G401 (cell line): ENCODE measurements around the gene CCDC190. TPM values are rescaled to one million over a fixed set of nuclear protein-coding genes. Genes with fewer than 3 reads are reported as not detected.

Source experiments
- DNase-seq: peaks from one replicate; pipeline ENCODE4 v3.0.0-alpha.2; 2015; ENCODE audit warnings: low spot score
- in situ Hi-C: cut with HindIII; loops from 2 replicates; pipeline ENCODE4 v1.10.0; 2016; ENCODE audit warnings: low sequenced_read_pairs, mixed read lengths
- total RNA-seq: library from RNA; depleted of rRNA; stranded (reverse); fragments of >200 nt; shearing (Covaris generic); gene quantifications from 2 replicates; pipeline ENCODE4 v1.2.3, GENCODE V29; 2014; rRNA removed

Gene CCDC190
- not detected in 2 replicates for total RNA-seq

DNA sequence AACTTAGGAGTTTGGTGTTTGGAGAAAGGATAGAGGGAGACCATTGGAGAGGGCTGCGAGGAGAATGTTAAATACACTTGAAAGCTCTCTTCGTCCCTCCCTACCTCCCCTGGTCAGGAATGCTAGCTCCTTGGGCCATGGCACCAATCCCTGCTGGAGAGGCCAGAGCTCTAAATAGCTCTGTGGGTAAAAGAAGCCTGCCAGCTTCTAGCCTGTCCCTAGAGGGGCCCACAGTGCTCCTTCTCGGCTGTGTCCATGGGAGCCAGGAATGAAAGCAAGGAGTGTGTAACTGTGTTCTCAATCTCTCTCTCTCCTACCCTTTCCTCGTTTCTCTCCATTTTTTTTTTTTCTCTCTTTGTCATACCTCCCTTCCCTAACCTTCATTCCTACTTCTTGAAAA is at the start of gene CCDC190:
Gene CCDC190 (minus strand): TSS at position 75 of the 400 bp plus-strand sequence. CDS start 1,529 bp downstream, outside the sequence.
- in situ Hi-C loops: no loop called here
- DNase-seq: no peak

GRCh38 chr1:162910161-162910560 is 49.2 kb upstream of the CCDC190 start:
- no peak for DNase-seq
- in situ Hi-C loops: no loop called here

DNA sequence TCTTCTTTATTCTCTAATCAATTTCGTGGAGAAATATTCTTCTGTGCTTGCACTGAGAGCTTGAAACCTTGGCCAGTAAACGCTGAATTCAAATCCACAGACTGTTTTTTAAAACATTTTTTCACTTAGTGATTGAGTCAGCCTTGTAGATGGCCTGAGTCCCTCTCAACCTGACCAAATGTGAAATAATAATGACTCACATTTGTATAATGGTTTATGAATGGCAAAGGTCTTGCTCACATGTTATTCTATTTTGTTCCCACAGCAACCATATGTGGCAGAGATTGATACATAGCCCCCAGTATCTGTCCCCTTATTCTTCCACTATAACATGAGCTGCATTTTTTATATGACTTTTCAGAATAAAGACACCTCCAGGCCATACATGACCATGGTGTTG is 47.8 kb upstream of the CCDC190 start:
- in situ Hi-C loops: no loop called here

DNA sequence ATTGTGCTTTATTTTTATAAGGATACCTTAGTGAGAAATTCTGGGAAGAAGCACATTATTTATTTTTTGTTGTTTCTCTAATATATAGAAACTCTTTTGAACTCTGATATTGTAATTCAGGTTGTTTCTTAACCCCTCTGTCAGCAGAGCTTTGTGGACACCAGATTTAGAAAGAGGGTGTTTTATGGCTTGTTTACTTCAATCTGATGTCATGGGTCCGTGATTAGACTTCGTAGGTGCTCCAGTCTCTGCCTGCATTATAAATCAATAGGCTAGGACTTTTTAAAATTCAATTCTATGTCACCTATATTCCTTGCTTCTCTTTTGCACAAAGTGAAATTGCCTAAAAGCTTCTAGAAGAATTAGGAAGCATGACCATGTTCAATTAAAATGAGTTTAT is 47.3 kb upstream of the CCDC190 start:
- in situ Hi-C loops: no loop called here
- no peak for DNase-seq

More for the DNA sequence above, 47.8 kb upstream of the CCDC190 start:
- DNase-seq: no peak

GRCh38 chr1:162906485-162906884 is 45.5 kb upstream of the CCDC190 start:
- DNase-seq: no peak
- in situ Hi-C loops: no loop called here

- no peak for DNase-seq
- in situ Hi-C loops: no loop called here
Measured at GRCh38 chr1:162905174-162906158, 44.5 kb upstream of the CCDC190 start.

GRCh38 chr1:162904579-162904978 is 43.6 kb upstream of the CCDC190 start:
- no peak for DNase-seq
- in situ Hi-C loops: no loop called here

DNA sequence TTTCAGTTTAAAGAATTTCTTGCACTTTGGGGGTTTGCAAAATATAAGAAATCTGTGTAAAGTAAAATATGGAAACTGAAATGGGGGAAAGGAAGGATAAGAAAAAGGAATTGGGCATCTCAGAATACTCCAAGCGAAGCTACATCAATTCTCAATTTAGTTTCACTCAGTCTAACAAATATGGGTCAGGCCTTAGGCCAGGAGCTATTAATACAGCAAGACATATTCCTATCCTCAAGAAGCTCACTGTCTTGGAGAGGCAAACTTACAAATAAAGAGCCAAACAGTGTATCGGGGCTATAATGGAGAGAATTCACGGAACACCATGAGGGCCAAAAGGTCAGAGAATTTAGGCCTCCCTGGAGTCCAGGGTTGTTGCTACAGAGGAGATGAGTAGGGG is 43.0 kb upstream of the CCDC190 start:
- in situ Hi-C loops: no loop called here

GRCh38 chr1:162903246-162903645 is 42.3 kb upstream of the CCDC190 start:
- DNase-seq: no peak
- in situ Hi-C loops: no loop called here

More for the DNA sequence above, 43.0 kb upstream of the CCDC190 start:
- no peak for DNase-seq

- in situ Hi-C loops: no loop called here
- DNase-seq: no peak
Measured at GRCh38 chr1:162902416-162902815, 41.4 kb upstream of the CCDC190 start.

DNA sequence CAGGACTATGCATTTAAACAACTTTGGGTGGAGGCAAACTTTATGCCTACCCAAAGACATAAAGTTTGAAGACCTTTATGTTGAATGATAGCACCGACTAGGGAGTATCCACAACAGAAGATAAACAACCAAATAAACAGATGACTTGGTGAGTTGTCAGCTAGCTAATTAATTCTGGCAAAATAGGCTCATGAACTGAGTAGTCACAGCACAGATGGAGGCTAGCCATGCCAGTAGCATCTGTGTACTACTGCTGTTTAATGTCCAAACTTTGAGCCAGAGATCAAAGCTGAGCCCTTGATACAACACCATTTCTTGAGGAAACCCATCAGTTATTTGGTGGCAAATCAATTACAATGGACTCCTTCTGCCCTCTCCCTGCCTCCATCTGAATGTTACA is 40.3 kb upstream of the CCDC190 start:
- in situ Hi-C loops: no loop called here
- no peak for DNase-seq

DNA sequence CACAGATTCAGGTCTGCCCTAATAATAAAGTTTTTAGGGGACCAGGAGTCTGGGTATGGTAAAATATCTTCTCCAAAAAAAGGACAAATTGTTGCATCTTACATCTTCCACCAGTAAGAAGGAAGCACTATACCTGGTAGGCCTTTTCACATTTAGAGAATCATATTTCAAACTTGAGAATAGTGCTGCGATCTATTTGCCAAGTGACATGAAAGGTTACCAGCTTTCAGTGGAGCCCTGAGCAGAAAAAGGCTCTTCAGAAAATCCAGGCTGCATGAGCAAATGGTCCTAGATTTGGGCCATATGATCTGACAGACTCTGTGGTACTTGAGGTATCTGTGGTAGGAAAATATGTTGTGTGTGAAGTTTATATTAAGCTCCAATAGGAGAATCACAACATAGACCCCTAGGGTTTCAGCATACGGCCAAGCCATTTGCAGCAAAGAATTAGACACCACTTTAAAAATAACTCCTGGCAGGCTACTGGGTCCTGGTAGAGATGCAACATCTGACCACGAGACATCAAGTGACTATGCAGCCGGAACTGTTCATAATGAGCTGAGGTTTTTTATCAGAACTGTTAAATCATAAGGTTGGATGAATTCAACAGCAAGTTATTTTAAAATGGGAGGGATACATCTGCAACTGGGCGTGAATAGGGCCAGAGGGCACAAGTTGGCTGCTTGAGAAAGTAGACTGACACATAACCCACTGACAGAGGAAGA is 38.6 kb upstream of the CCDC190 start:
- no peak for DNase-seq
- in situ Hi-C loops: no loop called here

GRCh38 chr1:162893612-162893908 is 32.6 kb upstream of the CCDC190 start:
- in situ Hi-C loops: no loop called here
- no peak for DNase-seq

GRCh38 chr1:162892906-162893611 is 32.1 kb upstream of the CCDC190 start:
- no peak for DNase-seq
- in situ Hi-C loops: no loop called here

DNA sequence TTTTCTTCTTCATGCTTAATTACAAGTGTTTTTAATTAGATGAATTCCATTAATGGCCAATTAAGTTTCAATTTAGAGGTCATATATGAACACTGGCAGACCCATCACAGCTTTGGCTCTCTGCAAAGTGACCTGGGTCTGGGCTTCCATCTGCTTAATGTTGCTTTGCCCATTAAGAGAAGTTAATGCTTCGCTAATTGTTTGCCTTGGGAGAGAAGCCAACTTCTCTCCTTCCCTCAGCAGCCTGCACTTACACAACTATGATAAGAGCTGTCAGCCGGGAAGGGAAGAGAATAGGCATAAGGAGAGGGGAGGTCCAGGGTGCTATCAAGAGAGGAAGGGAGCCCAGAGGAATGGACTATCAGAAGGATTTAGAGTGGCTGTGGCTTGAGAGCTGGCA is 29.0 kb upstream of the CCDC190 start:
- DNase-seq: no peak
- in situ Hi-C loops: no loop called here

DNA sequence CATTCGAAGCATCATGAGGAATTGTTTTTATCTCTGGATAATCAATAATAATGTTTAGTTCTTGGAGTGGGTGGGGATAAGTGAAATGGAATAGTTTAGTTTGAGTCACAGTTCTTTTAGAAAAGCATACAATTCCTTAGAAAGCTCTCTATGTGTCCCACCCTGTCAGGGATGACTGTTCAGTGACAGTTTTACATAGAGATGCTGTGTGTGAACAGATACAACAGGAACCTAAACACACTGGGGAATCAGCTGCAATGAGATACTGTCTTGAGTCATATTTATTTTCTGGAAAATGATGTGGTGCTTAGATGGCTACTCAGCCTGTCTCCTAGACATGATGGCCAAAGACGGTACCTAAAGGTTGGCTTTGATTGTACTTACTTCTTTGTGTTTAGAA is 25.7 kb upstream of the CCDC190 start:
- in situ Hi-C loops: no loop called here
- no peak for DNase-seq

- in situ Hi-C loops: no loop called here
- DNase-seq: no peak
Measured at GRCh38 chr1:162885265-162885664, 24.3 kb upstream of the CCDC190 start.

DNA sequence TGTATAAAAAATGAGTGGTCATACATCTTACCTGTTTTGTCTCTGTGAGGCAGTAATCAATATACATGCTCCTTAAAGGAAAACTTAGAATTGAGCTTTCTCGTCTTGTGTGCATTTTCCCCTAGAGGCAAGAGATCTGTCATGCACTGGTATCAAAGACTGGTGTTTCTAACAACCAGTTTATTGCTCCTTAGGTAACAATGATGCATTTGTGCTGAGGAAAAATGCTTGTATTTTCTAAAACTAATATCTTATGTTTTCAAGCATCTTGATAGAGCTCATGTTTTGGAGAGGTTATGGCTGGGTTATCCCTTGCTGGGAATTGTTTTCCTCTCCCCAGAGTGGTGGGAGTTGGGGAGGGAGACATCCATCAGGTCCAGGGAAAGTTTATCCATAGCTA is 23.9 kb upstream of the CCDC190 start:
- no peak for DNase-seq

DNA sequence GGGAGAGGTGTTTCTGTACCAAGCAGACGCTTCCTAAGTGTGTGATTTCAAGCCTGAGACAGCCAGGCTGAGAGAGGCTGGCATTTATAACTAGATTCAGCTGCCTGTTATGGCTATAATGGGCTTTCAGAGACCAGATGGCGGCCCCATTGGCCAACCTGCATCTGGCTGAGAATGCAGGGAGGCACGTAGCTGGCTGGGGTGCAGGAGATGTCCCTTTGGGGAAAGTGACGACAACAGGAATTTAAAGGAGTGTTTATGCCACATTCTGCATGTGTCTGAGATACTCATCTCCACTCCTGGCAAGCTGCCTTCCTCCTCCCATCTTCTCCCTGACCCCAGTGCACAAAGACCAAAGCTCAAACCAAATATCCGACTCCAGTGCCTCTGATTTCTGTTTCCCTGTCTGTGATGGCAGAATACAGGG is 21.3 kb upstream of the CCDC190 start:
- no peak for DNase-seq

More for the DNA sequence above, 23.9 kb upstream of the CCDC190 start:
- in situ Hi-C loops: no loop called here

GRCh38 chr1:162881590-162881989 is 20.6 kb upstream of the CCDC190 start:
- DNase-seq: no peak
- in situ Hi-C loops: no loop called here

More for the DNA sequence above, 21.3 kb upstream of the CCDC190 start:
- in situ Hi-C loops: no loop called here
